Fibroblast of lung (primary cell): ENCODE measurements around the gene UBL4A.

Source experiments
- EZH2 ChIP-seq: IDR thresholded peaks from 2 replicates; pipeline ENCODE4 v1.5.1; 2012; ENCODE audit warnings: low read length, control low read depth, mild to moderate bottlenecking; ENCODE audit errors: missing control alignments
- TF ChIP-seq, protein P1 (sequence below), 2 donors: IDR thresholded peaks in 1 of 2; conservative IDR thresholded peaks in 1 of 2; 1 replicate in 1 of 2; 2 replicates in 1 of 2; pipeline ENCODE4 v1.5.1; 2011 to 2012; ENCODE audit warnings: low read length in 2 of 2, control low read depth in 1 of 2, inconsistent platforms in 1 of 2, low read depth in 1 of 2, mild to moderate bottlenecking in 1 of 2

DNA sequence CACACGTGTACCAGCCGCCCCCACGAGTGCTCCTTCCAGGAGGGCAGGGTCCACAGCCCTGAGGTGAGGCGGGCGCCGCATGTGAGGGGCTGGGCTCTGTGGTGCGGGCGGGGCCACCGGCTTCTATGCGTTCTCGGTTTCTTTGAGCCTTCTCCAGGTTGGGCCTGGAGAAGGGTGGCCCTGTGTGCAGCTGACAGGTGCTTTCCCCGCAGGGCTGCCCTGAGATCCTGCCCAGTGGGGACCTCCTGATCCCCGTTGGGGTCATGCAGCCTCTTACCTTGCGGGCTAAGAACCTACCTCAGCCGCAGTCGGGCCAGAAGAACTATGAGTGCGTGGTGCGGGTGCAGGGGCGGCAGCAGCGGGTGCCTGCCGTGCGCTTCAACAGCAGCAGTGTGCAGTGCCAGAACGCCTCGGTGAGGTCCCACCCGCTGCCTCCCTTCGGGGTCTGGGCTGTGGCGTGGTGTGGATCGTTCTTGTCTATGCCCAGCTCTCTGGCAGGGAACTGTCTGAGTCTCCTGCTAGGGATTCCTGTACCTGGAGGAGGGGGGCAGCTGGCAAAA is 21.5 kb downstream of the UBL4A start:
- TF ChIP-seq, protein P1, sequence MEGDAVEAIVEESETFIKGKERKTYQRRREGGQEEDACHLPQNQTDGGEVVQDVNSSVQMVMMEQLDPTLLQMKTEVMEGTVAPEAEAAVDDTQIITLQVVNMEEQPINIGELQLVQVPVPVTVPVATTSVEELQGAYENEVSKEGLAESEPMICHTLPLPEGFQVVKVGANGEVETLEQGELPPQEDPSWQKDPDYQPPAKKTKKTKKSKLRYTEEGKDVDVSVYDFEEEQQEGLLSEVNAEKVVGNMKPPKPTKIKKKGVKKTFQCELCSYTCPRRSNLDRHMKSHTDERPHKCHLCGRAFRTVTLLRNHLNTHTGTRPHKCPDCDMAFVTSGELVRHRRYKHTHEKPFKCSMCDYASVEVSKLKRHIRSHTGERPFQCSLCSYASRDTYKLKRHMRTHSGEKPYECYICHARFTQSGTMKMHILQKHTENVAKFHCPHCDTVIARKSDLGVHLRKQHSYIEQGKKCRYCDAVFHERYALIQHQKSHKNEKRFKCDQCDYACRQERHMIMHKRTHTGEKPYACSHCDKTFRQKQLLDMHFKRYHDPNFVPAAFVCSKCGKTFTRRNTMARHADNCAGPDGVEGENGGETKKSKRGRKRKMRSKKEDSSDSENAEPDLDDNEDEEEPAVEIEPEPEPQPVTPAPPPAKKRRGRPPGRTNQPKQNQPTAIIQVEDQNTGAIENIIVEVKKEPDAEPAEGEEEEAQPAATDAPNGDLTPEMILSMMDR (conservative IDR thresholded peaks at IDR 0.05 in 1 of 2, IDR thresholded peaks at IDR 0.05 in 1 of 2; ENCODE audit: low read depth in 1 of 2, low read length in 2 of 2), result no peak
- TF ChIP-seq EZH2, result no peak
